PC-3 (cell line): ENCODE data around the gene MAGI2.

Experiments used
- EZH2 ChIP-seq: fragments of 300-600 bp; sonication (generic); IDR thresholded peaks from one replicate; pipeline ENCODE4 v1.6.1; 2017; ENCODE audit warnings: antibody characterized with exemption, mild to moderate bottlenecking, low read length; ENCODE audit not compliant: unreplicated experiment
- EZH2phosphoT487 ChIP-seq: fragments of 300-600 bp; sonication (generic); IDR thresholded peaks from 2 replicates; pipeline ENCODE4 v1.6.1; 2018; ENCODE audit warnings: mild to moderate bottlenecking, antibody characterized with exemption, low read length, borderline replicate concordance
- TF ChIP-seq, protein P1 (sequence below): fragments of 300-600 bp; sonication (generic); conservative IDR thresholded peaks from 2 replicates; pipeline ENCODE4 v1.5.1; 2017; ENCODE audit warnings: antibody characterized with exemption, low read depth, mild to moderate bottlenecking, low read length

DNA sequence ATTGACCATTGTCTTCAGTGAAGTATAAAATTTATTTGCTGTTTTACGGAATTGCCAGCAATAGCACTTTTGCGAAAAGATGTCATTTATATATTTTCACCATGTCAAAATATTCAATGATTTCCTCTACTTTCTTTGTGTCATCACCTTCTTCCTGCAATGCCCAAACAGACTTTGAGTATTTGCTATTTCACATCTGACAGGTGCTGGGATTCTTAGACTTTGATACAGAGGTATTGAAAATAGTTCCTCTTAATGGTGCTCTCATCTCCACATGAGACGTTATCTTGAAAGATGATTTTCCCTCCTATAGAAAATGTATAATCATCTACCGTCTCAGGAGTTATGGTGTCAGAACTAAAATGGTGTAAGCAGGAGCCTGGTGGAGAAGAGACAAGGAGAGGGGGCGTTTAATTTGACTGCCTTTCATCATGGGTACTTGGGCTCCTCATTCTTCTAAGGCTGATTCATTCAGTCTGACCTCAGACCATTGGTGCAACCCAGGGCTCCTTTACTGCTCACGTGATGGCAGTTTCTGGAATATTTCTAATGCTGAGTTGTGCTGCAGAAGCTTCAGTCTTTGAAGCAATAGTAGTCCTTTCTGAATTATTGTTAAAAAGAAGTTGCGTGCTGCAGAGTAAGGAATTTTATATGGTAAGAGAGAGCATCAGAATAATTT is 1250.3 kb downstream of the MAGI2 start:
- TF ChIP-seq, protein P1, sequence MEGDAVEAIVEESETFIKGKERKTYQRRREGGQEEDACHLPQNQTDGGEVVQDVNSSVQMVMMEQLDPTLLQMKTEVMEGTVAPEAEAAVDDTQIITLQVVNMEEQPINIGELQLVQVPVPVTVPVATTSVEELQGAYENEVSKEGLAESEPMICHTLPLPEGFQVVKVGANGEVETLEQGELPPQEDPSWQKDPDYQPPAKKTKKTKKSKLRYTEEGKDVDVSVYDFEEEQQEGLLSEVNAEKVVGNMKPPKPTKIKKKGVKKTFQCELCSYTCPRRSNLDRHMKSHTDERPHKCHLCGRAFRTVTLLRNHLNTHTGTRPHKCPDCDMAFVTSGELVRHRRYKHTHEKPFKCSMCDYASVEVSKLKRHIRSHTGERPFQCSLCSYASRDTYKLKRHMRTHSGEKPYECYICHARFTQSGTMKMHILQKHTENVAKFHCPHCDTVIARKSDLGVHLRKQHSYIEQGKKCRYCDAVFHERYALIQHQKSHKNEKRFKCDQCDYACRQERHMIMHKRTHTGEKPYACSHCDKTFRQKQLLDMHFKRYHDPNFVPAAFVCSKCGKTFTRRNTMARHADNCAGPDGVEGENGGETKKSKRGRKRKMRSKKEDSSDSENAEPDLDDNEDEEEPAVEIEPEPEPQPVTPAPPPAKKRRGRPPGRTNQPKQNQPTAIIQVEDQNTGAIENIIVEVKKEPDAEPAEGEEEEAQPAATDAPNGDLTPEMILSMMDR, result no peak
- TF ChIP-seq EZH2 (no peak), EZH2phosphoT487 (no peak)
